Osteoblast (primary cell): ENCODE results near the gene SETD2. TPM values are rescaled to one million over a fixed set of nuclear protein-coding genes. Genes with fewer than 3 reads are reported as not detected.

Source experiments
- DNase-seq: peaks from one replicate; pipeline ENCODE4 v3.0.0; 2011; ENCODE audit warnings: low spot score, mixed read lengths; ENCODE audit not compliant: insufficient read length; ENCODE audit errors: missing footprints
- H2AFZ ChIP-seq: 2 replicates; pipeline ENCODE4 v1.6.0; 2011; ENCODE audit warnings: mild to moderate bottlenecking, low read length
- H3K27ac ChIP-seq: 2 replicates; pipeline ENCODE4 v1.5.1; 2011; ENCODE audit warnings: mild to moderate bottlenecking, low read depth, low read length, moderate library complexity
- H3K27me3 ChIP-seq: 2 replicates; pipeline ENCODE4 v1.6.0; 2012; ENCODE audit warnings: mild to moderate bottlenecking, control low read depth, inconsistent platforms, low read length, moderate library complexity; ENCODE audit not compliant: insufficient read depth
- H3K36me3 ChIP-seq: 2 replicates; pipeline ENCODE4 v1.5.1; 2011; ENCODE audit warnings: mild to moderate bottlenecking, low read length, control low read depth, moderate library complexity; ENCODE audit not compliant: insufficient read depth
- H3K4me1 ChIP-seq: 2 replicates; pipeline ENCODE4 v1.5.1; 2011; ENCODE audit warnings: mild to moderate bottlenecking, low read length, control low read depth, moderate library complexity; ENCODE audit not compliant: insufficient read depth
- H3K4me2 ChIP-seq: 2 replicates; pipeline ENCODE4 v1.6.0; 2011; ENCODE audit warnings: mild to moderate bottlenecking, low read length; ENCODE audit not compliant: insufficient read depth
- H3K4me3 ChIP-seq: fragments of 200-600 bp; sonication (generic); 3 replicates; pipeline ENCODE4 v1.5.1; 2012; ENCODE audit warnings: mild to moderate bottlenecking, low read length, inconsistent platforms; ENCODE audit not compliant: insufficient read depth
- H3K79me2 ChIP-seq: 2 replicates; pipeline ENCODE4 v1.6.0; 2012; ENCODE audit warnings: mild to moderate bottlenecking, low read length, control low read depth, inconsistent platforms; ENCODE audit not compliant: insufficient read depth
- H3K9me3 ChIP-seq: 2 replicates; pipeline ENCODE4 v1.5.1; 2011; ENCODE audit warnings: low read depth, low read length, control low read depth
- H4K20me1 ChIP-seq: 2 replicates; pipeline ENCODE4 v1.6.0; 2012; ENCODE audit warnings: mild to moderate bottlenecking, low read length, control low read depth; ENCODE audit not compliant: insufficient read depth
- total RNA-seq: library from RNA; depleted of rRNA; stranded (reverse); fragments of >200 nt; gene quantifications from 2 replicates; pipeline ENCODE4 v1.2.3, GENCODE V29; 2012
- TF ChIP-seq, protein P1 (sequence below): IDR thresholded peaks from 2 replicates; pipeline ENCODE4 v1.5.1; 2011; ENCODE audit warnings: mild to moderate bottlenecking, low read depth, low read length, moderate library complexity; ENCODE audit errors: extremely low read depth

SETD2 gene
- total RNA-seq, 1 donor = 39.8 TPM

DNA sequence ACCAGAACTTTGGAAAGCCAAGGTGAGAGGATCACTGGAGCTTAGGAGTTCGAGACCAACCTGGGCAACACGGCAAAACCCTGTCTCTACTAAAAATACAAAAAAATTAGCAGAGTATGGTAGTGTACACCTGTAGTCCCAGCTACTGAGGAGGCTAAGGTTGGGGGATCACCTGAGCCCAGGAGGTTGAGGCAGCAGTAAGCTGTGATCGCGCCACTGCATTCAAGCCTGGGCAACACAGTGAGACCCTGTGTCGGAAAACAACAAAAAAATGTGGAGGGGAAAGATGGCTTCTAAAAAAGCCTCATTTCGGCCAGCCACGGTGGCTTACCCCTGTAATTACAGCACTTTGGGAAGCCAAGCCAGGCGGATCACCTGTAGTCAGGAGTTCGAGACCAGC, 54.5 kb downstream of the SETD2 start:
- H3K4me2 ChIP-seq = no peak overlapping the region
- H3K4me1 ChIP-seq = peaks cover 22% of the 10 kb centered on the region
- TF ChIP-seq, protein P1, sequence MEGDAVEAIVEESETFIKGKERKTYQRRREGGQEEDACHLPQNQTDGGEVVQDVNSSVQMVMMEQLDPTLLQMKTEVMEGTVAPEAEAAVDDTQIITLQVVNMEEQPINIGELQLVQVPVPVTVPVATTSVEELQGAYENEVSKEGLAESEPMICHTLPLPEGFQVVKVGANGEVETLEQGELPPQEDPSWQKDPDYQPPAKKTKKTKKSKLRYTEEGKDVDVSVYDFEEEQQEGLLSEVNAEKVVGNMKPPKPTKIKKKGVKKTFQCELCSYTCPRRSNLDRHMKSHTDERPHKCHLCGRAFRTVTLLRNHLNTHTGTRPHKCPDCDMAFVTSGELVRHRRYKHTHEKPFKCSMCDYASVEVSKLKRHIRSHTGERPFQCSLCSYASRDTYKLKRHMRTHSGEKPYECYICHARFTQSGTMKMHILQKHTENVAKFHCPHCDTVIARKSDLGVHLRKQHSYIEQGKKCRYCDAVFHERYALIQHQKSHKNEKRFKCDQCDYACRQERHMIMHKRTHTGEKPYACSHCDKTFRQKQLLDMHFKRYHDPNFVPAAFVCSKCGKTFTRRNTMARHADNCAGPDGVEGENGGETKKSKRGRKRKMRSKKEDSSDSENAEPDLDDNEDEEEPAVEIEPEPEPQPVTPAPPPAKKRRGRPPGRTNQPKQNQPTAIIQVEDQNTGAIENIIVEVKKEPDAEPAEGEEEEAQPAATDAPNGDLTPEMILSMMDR = no peak
- H3K27ac ChIP-seq = peak overlapping the region; percentile 12
- H3K4me3 ChIP-seq = no peak overlapping the region
- H2AFZ ChIP-seq = no peak overlapping the region
- peaks cover 40% of the 10 kb centered on the region for H3K79me2 ChIP-seq
- no peak for DNase-seq
- no peaks in the 10 kb centered on the region for H3K9me3 ChIP-seq
- H3K27me3 ChIP-seq = no peaks in the 10 kb centered on the region
- H4K20me1 ChIP-seq = peaks cover 3% of the 10 kb centered on the region
- H3K36me3 ChIP-seq = peaks cover 32% of the 10 kb centered on the region

DNA sequence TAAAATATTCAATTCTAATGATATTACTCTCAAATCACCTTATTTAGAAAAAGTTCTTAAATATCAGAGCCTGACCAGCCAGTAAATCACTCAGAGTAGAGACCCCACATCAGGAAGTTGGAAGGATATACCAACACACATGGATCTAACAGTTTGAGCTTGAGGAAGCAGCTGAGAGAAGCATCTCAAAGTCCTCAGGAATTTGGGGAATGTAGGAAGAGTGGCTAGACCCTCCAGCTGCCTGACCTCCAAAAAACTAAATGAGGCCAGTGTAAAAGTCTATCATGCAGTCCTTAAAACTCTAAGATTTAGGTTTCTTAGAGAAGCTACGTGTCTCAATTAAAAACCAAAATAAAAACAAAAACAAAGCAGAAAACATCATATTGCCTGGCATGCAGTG, 55.4 kb downstream of the SETD2 start:
- H3K4me2 ChIP-seq = no peak overlapping the region
- H3K36me3 ChIP-seq = peaks cover 29% of the 10 kb centered on the region
- no peak overlapping the region for H2AFZ ChIP-seq
- peaks cover 40% of the 10 kb centered on the region for H3K79me2 ChIP-seq
- TF ChIP-seq, protein P1 = no peak
- peak; percentile 27 for DNase-seq
- no peaks in the 10 kb centered on the region for H3K27me3 ChIP-seq
- peaks cover 3% of the 10 kb centered on the region for H4K20me1 ChIP-seq
- H3K4me3 ChIP-seq = no peak overlapping the region
- H3K4me1 ChIP-seq = peaks cover 16% of the 10 kb centered on the region
- peak overlapping the region; percentile 12 for H3K27ac ChIP-seq
- H3K9me3 ChIP-seq = no peaks in the 10 kb centered on the region

DNA sequence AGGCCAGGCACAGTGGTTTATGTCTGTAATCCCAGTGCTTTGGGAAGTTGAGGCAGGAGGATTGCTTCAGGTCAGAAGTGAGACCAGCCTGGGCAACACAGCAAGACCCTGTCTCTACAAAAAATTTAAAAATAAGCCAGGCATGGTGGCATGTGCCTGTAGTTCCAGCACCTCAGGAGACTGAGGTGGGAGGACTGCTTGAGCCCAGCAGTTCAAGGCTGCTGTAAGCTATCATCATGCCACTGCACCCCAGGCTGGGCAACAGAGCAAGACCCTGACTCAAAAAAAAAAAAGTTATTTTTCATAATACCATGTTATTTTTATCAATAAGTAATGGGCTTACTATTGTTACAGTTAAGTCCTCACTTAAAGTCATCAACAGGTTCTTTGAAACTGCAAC, 59.7 kb downstream of the SETD2 start:
- Histone ChIP-seq H3K27ac (no peak overlapping the region), H3K27me3 (no peaks in the 10 kb centered on the region), H3K4me3 (no peak overlapping the region), H4K20me1 (peaks cover 3% of the 10 kb centered on the region), H2AFZ (no peak overlapping the region), H3K4me1 (peaks cover 9% of the 10 kb centered on the region), H3K79me2 (peaks cover 13% of the 10 kb centered on the region), H3K9me3 (no peaks in the 10 kb centered on the region), H3K4me2 (no peak overlapping the region), H3K36me3 (peaks cover 16% of the 10 kb centered on the region)
- no peak for DNase-seq
- TF ChIP-seq, protein P1 = no peak

DNA sequence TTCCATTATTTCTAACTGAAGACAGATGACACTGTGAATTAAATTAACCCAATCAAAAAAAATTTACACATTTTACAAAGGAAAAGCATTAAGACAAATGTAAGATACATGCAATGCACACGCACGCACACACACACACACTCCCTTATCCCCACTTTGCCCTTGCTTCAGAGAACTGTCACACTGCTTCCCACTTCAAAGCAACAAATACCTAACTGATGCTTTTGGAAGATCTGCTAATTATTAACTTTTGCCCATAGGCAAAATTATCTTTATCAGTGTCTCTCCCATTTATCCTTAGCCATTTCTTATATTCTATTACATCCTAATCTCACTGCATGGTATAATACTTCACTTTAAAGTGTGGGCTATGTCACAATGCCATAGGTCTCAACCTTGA, 60.3 kb downstream of the SETD2 start:
- Histone ChIP-seq H3K4me1 (peaks cover 2% of the 10 kb centered on the region), H3K4me2 (no peak overlapping the region), H4K20me1 (no peaks in the 10 kb centered on the region), H2AFZ (no peak overlapping the region), H3K27ac (no peak overlapping the region), H3K9me3 (no peaks in the 10 kb centered on the region), H3K27me3 (no peaks in the 10 kb centered on the region), H3K36me3 (peaks cover 17% of the 10 kb centered on the region), H3K79me2 (peaks cover 7% of the 10 kb centered on the region), H3K4me3 (no peak overlapping the region)
- TF ChIP-seq, protein P1 = no peak
- no peak for DNase-seq
